ENCODE data around the gene YARS2. TPM values are rescaled to one million over a fixed set of nuclear protein-coding genes. Genes with fewer than 3 reads are reported as not detected.
"Not testable (repeated sequence)": the region's sequence is repeated elsewhere in the genome, so short reads cannot be mapped to it uniquely, and the experiment has no call there.

Gene YARS2
- total RNA-seq, 2 donors from 2014 or later: 14.2 to 16.2 TPM

- Histone ChIP-seq H3K27me3 (replicated peaks; ENCODE audit: insufficient read depth) (no peaks in the 10 kb centered on the region), H3K4me3 (no peak overlapping the region), H3K36me3 (no peaks in the 10 kb centered on the region), H3K27ac (no peak overlapping the region), H3K4me1 (ENCODE audit: control insufficient read depth in 1 of 2, low read depth in 2 of 2) (no peaks in the 10 kb centered on the region), H3K9me3 (no peaks in the 10 kb centered on the region)
- no peak for TF ChIP-seq CTCF (IDR thresholded peaks at IDR 0.05)
- DNase-seq (ENCODE audit: low spot score): no peak
- no peak for ATAC-seq (ENCODE audit: insufficient number of reproducible peaks, low FRiP score, low read depth)
Observed at GRCh38 chr12:32705783-32706182, 49.9 kb downstream of the YARS2 start.

GRCh38 chr12:32702946-32703345, 52.8 kb downstream of the YARS2 start:
- ATAC-seq (ENCODE audit: insufficient number of reproducible peaks, low FRiP score, low read depth) (no peak), DNase-seq (ENCODE audit: low spot score) (no peak)
- H3K4me3 ChIP-seq: no peak overlapping the region
- H3K36me3 ChIP-seq: no peaks in the 10 kb centered on the region
- no peaks in the 10 kb centered on the region for H3K4me1 ChIP-seq (ENCODE audit: control insufficient read depth in 1 of 2, low read depth in 2 of 2)
- H3K27ac ChIP-seq: no peak overlapping the region
- no peak for TF ChIP-seq CTCF (IDR thresholded peaks at IDR 0.05)
- no peaks in the 10 kb centered on the region for H3K9me3 ChIP-seq
- no peaks in the 10 kb centered on the region for H3K27me3 ChIP-seq (replicated peaks; ENCODE audit: insufficient read depth)

- Histone ChIP-seq H3K9me3 (no peaks in the 10 kb centered on the region), H3K36me3 (no peaks in the 10 kb centered on the region), H3K4me1 (ENCODE audit: control insufficient read depth in 1 of 2, low read depth in 2 of 2) (no peaks in the 10 kb centered on the region), H3K27ac (no peak overlapping the region), H3K4me3 (no peak overlapping the region), H3K27me3 (replicated peaks; ENCODE audit: insufficient read depth) (no peaks in the 10 kb centered on the region)
- TF ChIP-seq CTCF (IDR thresholded peaks at IDR 0.05): no peak
- ATAC-seq (ENCODE audit: insufficient number of reproducible peaks, low FRiP score, low read depth) (no peak), DNase-seq (ENCODE audit: low spot score) (no peak)
Observed at GRCh38 chr12:32702473-32702872, 53.2 kb downstream of the YARS2 start.

GRCh38 chr12:32699437-32699836, 56.3 kb downstream of the YARS2 start:
- H3K27me3 ChIP-seq (replicated peaks; ENCODE audit: insufficient read depth); ATAC-seq (ENCODE audit: insufficient number of reproducible peaks, low FRiP score, low read depth); H3K36me3 ChIP-seq; H3K9me3 ChIP-seq; DNase-seq (ENCODE audit: low spot score); H3K4me1 ChIP-seq (ENCODE audit: control insufficient read depth in 1 of 2, low read depth in 2 of 2); H3K4me3 ChIP-seq; H3K27ac ChIP-seq: not testable (repeated sequence)

GRCh38 chr12:32698285-32698684, 57.4 kb downstream of the YARS2 start:
- Histone ChIP-seq H3K9me3 (no peaks in the 10 kb centered on the region), H3K27me3 (replicated peaks; ENCODE audit: insufficient read depth) (no peaks in the 10 kb centered on the region), H3K4me1 (ENCODE audit: control insufficient read depth in 1 of 2, low read depth in 2 of 2) (no peaks in the 10 kb centered on the region), H3K36me3 (no peaks in the 10 kb centered on the region), H3K4me3 (no peak overlapping the region), H3K27ac (no peak overlapping the region)
- no peak for ATAC-seq (ENCODE audit: insufficient number of reproducible peaks, low FRiP score, low read depth)
- no peak for DNase-seq (ENCODE audit: low spot score)
- TF ChIP-seq CTCF (IDR thresholded peaks at IDR 0.05): no peak

- no peak overlapping the region for H3K27ac ChIP-seq
- no peaks in the 10 kb centered on the region for H3K4me1 ChIP-seq (ENCODE audit: control insufficient read depth in 1 of 2, low read depth in 2 of 2)
- no peaks in the 10 kb centered on the region for H3K27me3 ChIP-seq (replicated peaks; ENCODE audit: insufficient read depth)
- H3K4me3 ChIP-seq: no peak overlapping the region
- DNase-seq (ENCODE audit: low spot score): no peak
- no peak for ATAC-seq (ENCODE audit: insufficient number of reproducible peaks, low FRiP score, low read depth)
- no peaks in the 10 kb centered on the region for H3K36me3 ChIP-seq
- no peaks in the 10 kb centered on the region for H3K9me3 ChIP-seq
- no peak for TF ChIP-seq CTCF (IDR thresholded peaks at IDR 0.05)
Observed at GRCh38 chr12:32697445-32697844, 58.3 kb downstream of the YARS2 start.

Measured in thoracic aorta (tissue), 2 donors.